ENCODE data around the gene TNNC2. TPM values are rescaled to one million over a fixed set of nuclear protein-coding genes. Genes with fewer than 3 reads are reported as not detected.
A peak's percentile ranks its signal among the peaks of the same experiment; 100 is the strongest.

The TNNC2 gene
- total and polyA plus RNA-seq, 2 of the 13 experiments (the other 11 are each of a cell fraction or from before 2014, with no cell fraction given): 1.8 to 4.7 TPM

- TF ChIP-seq SOX5 (CRISPR knock-in tag; IDR thresholded peaks at IDR 0.05; ENCODE audit: borderline replicate concordance) (0 out of 2 replicates have a peak, but pooled peaks have one; percentile 18), POLR2G (IDR thresholded peaks at IDR 0.05; ENCODE audit: low read depth, low read length) (no peak), ERF (CRISPR knock-in tag; IDR thresholded peaks at IDR 0.05) (0 out of 2 replicates have a peak, but pooled peaks have one; percentile 22), LCORL (IDR thresholded peaks at IDR 0.05) (no peak), LCORL (CRISPR knock-in tag; IDR thresholded peaks at IDR 0.05) (0 out of 2 replicates have a peak, but pooled peaks have one; percentile 39), ZFP90 (CRISPR knock-in tag; IDR thresholded peaks at IDR 0.05; ENCODE audit: borderline replicate concordance) (0 out of 2 replicates have a peak, but pooled peaks have one; percentile 30), ZNF788 (CRISPR knock-in tag; IDR thresholded peaks at IDR 0.05; ENCODE audit: borderline replicate concordance) (no peak), SCMH1 (CRISPR knock-in tag; IDR thresholded peaks at IDR 0.05; ENCODE audit: borderline replicate concordance) (no peak), SAP130 (CRISPR knock-in tag; IDR thresholded peaks at IDR 0.05; ENCODE audit: low read depth) (peak; percentile 31; the same call in 1 of the 2 replicates), MBD4 (IDR thresholded peaks at IDR 0.05; ENCODE audit: borderline replicate concordance, low read length) (no peak), MEF2D (CRISPR knock-in tag; IDR thresholded peaks at IDR 0.05) (peak; percentile 69; the same call in 1 of the 2 replicates), ELF3 (CRISPR knock-in tag; IDR thresholded peaks at IDR 0.05) (0 out of 2 replicates have a peak, but pooled peaks have one; percentile 21), SP2 (CRISPR knock-in tag; IDR thresholded peaks at IDR 0.05) (0 out of 2 replicates have a peak, but pooled peaks have one; percentile 22), KMT2A (CRISPR knock-in tag; IDR thresholded peaks at IDR 0.05) (0 out of 2 replicates have a peak, but pooled peaks have one; percentile 28)
- TF ChIP-seq, protein P1, sequence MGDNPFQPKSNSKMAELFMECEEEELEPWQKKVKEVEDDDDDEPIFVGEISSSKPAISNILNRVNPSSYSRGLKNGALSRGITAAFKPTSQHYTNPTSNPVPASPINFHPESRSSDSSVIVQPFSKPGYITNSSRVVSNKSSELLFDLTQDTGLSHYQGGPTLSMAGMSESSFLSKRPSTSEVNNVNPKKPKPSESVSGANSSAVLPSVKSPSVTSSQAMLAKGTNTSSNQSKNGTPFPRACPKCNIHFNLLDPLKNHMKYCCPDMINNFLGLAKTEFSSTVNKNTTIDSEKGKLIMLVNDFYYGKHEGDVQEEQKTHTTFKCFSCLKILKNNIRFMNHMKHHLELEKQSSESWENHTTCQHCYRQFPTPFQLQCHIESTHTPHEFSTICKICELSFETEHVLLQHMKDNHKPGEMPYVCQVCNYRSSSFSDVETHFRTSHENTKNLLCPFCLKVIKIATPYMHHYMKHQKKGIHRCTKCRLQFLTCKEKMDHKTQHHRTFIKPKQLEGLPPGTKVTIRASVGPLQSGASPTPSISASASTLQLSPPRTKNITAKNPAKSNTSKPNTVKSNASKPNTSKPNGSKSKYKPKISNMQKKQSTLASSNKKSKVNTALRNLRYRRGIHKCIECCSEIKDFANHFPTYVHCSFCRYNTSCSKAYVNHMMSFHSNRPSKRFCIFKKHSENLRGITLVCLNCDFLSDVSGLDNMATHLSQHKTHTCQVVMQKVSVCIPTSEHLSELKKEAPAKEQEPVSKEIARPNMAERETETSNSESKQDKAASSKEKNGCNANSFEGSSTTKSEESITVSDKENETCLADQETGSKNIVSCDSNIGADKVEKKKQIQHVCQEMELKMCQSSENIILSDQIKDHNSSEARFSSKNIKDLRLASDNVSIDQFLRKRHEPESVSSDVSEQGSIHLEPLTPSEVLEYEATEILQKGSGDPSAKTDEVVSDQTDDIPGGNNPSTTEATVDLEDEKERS (CRISPR knock-in tag; IDR thresholded peaks at IDR 0.05): 0 out of 2 replicates have a peak, but pooled peaks have one; percentile 24
- TF ChIP-seq, protein P2, sequence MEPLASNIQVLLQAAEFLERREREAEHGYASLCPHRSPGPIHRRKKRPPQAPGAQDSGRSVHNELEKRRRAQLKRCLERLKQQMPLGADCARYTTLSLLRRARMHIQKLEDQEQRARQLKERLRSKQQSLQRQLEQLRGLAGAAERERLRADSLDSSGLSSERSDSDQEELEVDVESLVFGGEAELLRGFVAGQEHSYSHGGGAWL (CRISPR knock-in tag; IDR thresholded peaks at IDR 0.05): 0 out of 2 replicates have a peak, but pooled peaks have one; percentile 28
- TF ChIP-seq, protein P3, sequence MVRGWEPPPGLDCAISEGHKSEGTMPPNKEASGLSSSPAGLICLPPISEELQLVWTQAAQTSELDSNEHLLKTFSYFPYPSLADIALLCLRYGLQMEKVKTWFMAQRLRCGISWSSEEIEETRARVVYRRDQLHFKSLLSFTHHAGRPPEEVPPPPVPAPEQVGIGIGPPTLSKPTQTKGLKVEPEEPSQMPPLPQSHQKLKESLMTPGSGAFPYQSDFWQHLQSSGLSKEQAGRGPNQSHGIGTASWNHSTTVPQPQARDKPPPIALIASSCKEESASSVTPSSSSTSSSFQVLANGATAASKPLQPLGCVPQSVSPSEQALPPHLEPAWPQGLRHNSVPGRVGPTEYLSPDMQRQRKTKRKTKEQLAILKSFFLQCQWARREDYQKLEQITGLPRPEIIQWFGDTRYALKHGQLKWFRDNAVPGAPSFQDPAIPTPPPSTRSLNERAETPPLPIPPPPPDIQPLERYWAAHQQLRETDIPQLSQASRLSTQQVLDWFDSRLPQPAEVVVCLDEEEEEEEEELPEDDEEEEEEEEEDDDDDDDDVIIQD (CRISPR knock-in tag; IDR thresholded peaks at IDR 0.05; ENCODE audit: low read depth): peak; percentile 49; the same call in 1 of the 2 replicates
- TF ChIP-seq, protein P4, sequence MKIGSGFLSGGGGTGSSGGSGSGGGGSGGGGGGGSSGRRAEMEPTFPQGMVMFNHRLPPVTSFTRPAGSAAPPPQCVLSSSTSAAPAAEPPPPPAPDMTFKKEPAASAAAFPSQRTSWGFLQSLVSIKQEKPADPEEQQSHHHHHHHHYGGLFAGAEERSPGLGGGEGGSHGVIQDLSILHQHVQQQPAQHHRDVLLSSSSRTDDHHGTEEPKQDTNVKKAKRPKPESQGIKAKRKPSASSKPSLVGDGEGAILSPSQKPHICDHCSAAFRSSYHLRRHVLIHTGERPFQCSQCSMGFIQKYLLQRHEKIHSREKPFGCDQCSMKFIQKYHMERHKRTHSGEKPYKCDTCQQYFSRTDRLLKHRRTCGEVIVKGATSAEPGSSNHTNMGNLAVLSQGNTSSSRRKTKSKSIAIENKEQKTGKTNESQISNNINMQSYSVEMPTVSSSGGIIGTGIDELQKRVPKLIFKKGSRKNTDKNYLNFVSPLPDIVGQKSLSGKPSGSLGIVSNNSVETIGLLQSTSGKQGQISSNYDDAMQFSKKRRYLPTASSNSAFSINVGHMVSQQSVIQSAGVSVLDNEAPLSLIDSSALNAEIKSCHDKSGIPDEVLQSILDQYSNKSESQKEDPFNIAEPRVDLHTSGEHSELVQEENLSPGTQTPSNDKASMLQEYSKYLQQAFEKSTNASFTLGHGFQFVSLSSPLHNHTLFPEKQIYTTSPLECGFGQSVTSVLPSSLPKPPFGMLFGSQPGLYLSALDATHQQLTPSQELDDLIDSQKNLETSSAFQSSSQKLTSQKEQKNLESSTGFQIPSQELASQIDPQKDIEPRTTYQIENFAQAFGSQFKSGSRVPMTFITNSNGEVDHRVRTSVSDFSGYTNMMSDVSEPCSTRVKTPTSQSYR (CRISPR knock-in tag; IDR thresholded peaks at IDR 0.05; ENCODE audit: borderline replicate concordance): peak; percentile 63; the same call in 1 of the 2 replicates
- TF ChIP-seq, protein P5, sequence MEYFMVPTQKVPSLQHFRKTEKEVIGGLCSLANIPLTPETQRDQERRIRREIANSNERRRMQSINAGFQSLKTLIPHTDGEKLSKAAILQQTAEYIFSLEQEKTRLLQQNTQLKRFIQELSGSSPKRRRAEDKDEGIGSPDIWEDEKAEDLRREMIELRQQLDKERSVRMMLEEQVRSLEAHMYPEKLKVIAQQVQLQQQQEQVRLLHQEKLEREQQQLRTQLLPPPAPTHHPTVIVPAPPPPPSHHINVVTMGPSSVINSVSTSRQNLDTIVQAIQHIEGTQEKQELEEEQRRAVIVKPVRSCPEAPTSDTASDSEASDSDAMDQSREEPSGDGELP (IDR thresholded peaks at IDR 0.05; ENCODE audit: borderline replicate concordance, low read depth): 0 out of 2 replicates have a peak, but pooled peaks have one; percentile 35
Observed at GRCh38 chr20:45872626-45873025, 45.5 kb upstream of the TNNC2 start (continued).
